Stimulated activated CD4-positive, alpha-beta T cell treated with anti-CD3 and anti-CD28 coated beads, Interleukin-2, amount 100 ng/mL, for 24 hours (primary cell): ENCODE measurements around the gene WDSUB1.

Experiments used
- DNase-seq, 2 donors: peaks; one replicate each; pipeline ENCODE4 v3.0.0-alpha.2; 2020

WDSUB1 gene, protein sequence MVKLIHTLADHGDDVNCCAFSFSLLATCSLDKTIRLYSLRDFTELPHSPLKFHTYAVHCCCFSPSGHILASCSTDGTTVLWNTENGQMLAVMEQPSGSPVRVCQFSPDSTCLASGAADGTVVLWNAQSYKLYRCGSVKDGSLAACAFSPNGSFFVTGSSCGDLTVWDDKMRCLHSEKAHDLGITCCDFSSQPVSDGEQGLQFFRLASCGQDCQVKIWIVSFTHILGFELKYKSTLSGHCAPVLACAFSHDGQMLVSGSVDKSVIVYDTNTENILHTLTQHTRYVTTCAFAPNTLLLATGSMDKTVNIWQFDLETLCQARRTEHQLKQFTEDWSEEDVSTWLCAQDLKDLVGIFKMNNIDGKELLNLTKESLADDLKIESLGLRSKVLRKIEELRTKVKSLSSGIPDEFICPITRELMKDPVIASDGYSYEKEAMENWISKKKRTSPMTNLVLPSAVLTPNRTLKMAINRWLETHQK

DNA sequence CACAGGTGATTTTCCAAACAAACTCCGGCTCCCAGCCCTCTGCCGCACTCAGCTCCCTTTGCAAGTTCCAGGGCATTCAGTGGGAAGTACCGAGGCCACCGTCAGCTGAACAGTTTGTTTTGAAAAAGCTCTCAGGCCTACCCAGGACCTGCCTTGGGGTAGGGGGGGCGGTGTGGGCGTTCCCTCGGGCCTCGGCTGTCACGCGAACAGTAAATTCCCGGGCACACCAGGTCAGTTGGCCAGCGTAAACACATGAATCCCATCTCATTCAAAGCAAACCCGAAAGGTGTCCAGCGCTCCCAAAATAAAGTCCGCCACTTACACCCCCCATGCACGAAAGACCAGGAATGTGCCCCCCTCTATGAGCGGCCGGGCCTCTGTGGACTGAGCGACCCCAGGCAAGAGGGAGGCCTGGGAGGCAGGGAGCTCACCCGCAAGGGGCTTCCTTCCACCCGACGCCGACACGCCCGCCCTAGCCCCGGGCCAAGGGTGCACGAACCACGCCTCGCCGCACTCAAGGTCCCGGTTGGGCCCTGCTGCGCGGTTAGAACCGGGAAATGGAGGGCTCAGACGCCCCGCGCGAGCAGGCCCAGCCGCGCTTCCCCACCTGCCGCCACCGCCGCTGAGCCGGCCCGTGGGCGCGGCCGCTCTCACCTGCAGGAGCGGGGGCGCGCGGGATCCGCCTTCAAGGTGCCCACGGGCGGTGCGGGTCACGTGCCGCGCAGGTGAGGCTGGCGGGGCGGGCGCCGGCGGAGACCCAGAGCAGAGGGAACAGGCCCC lies at the start of gene WDSUB1:
WDSUB1 (minus strand) TSS at position 775 of the 780 bp plus-strand sequence. CDS start 3,634 bp downstream, outside the sequence.
- DNase-seq, result peak; percentile 31 to 47

DNA sequence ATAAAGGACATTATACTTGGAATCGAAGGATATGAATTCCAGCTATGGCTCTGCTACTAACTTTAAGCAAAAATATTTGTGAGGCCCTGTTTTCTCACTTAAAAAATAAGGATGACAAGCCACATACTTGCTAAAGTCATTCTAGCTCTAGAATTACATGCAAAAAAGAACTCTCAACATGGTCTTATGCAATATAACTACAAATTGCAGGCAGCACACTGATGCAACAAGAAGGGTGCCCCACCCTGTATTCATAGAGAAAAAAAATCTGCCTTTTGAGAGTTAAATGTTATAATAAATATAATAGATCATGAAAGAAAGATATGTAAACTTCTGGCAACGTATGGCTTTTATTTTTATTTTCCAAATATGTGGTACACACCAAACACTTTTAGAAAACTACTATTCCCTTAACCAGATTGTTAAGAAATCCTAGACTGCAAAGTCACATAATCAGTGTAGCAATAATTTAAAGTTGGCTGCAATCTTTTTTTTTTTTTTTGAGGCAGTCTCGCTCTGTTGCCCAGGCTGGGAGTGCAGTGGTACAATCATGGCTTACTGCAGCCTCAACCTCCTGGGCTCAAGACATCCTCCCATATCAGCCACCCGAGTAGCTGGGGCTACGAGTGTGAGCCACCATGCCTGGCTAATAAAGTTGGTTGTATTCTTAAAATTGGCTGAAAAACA lies 40.2 kb upstream of the WDSUB1 start:
- no peak for DNase-seq

DNA sequence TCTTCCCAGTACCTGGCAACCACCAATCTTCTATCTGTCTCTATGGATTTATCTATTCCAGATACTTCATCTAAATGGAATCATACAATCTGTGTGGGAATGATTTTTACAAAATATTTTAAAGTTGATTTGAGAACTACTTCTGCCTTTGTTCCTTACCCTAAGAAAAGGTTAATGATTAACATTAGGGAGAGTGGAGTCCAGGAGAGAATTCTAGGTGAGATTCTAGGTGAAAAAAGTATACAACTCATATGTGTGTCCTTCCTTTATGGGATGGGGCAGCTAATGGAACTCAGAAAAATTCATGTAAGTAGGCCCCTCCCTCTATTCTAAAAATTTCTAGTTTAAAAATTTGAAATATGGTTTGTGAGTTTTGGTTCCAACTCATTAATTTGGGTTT lies 35.9 kb upstream of the WDSUB1 start:
- no peak for DNase-seq

DNA sequence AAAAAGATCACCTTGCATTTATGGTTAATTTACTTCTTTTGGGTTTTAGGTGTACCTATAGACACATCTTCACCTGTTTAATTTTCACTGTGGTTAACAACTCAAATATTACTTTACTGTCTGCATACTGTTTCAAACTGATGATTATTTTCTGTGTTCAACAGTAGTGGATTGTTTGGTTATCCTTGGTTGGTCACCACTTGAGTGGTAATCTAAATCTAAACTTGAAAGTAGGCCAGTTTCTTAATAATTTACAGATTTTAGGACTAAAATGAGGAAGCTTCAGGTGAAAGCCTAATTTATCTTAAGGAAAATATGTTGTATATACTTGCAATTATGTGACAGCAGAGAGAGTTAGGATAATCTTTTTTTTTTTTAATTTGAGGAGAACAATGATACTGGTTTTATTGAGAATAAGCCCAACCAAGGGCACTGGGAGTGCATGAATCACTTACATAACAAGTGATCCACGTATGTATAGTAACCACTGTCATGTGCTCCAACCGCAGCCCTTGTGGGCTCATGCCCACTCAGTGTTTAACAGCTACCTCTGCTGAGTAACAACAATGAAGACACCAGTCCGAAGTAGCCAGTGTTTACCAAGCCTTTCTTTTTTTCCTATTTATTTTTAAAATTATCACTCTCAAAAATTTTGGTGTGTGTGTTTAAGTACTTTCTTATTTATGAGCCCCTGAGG lies 31.0 kb upstream of the WDSUB1 start:
- DNase-seq, result no peak

DNA sequence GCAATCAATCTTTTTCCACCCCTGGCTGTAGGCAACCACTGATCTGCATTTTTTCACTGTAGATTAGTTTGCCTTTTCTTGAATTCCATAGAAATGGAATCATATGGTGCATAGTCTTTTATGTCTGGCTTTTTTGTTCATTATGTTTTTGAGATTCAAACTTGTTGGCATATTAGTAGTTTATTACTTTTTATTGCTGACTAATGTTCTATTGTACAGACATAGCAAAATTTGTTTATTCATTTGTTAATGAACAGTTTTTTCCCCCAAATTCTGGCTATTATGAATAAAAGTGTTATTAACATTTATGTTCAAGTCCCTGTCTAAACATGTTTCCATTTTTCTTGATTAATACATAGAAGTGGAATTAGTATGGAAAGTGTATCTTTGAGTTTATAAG lies 21.4 kb upstream of the WDSUB1 start:
- no peak for DNase-seq

DNA sequence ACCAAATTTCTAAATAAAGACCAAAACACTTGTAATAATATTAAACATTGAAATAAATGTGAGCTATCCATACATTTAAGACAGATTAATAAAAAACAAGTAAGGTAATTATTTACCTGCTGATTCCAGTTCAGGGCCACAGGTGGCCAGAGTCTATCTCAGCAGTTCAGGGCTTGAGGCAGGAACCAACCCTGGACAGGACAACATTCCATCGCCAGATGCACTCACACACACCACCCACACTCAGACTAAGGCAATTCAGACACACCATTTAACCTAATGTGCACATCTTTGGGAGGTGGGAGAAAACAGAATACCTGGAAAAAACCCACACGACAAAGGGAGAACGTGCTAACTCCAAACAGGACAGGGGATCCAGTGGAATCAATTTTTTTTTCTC lies 14.1 kb upstream of the WDSUB1 start:
- DNase-seq, result no peak

DNA sequence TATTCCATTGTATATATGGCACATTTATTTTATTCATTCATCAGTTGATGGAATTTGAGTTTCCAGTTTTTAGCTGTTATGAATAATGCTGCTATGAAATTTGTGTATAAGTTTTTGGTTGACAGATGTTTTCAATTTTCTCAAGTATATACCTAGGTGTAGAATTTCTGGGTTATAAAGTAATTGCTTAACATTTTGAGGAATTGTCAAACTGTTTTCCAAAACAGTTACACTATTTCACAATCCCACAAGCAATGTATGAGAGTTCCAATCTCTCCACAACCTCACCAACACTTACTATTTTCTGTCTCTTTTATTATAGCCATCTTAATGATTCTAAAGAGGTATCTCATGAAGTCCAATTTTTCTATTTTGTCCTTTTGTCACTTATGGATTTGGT lies 12.5 kb upstream of the WDSUB1 start:
- no peak for DNase-seq

DNA sequence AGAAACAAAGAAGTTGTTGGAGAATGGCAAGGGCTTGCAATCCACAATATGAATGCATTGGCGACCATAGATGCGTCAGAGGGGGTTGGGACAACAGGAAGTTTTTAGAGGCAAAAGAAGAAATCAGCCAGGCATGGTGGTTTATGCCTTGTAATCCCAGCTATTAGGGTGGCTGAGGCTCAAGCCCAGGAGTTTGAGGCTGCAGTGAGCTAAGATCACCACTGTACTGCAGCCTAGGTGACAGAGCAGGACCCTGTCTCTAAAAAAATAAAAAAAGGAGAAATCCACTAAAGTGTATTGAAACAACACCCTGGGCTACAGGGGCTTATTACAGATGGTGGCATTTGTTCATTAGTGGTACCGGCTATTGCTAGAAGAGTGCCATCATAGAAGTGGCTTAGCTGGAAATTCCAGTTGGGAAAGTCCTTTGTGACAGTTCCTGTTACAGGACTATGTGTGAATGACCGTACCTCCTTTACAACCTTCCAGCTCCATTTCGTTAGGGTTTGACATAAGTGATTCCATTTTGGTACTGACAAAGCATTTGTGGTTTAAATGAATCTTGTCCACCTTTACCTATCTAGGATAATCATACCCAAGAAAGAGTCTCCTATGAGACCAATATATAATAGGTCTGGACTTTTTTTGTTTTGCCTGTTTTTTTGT lies 10.7 kb upstream of the WDSUB1 start:
- DNase-seq, result no peak

DNA sequence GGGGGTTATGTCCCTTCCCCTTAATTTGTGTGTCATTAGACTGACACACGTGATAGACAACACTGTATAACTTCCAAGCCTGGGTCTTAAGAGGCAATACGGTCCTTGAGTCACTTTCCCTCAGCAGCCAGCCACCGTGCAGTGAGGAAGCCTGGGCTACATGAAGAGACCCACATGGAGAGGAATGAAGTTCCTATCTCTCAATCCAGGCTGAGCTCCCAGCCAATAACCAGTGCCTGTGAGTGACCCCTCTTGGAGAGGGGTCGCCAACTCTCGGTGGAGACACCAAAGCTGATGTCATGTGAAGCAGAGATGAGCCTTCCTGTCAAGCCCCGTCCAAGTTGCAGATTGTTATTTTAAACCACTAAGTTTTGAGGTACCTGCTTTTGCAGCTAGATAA lies 5.7 kb upstream of the WDSUB1 start:
- DNase-seq, result no peak

DNA sequence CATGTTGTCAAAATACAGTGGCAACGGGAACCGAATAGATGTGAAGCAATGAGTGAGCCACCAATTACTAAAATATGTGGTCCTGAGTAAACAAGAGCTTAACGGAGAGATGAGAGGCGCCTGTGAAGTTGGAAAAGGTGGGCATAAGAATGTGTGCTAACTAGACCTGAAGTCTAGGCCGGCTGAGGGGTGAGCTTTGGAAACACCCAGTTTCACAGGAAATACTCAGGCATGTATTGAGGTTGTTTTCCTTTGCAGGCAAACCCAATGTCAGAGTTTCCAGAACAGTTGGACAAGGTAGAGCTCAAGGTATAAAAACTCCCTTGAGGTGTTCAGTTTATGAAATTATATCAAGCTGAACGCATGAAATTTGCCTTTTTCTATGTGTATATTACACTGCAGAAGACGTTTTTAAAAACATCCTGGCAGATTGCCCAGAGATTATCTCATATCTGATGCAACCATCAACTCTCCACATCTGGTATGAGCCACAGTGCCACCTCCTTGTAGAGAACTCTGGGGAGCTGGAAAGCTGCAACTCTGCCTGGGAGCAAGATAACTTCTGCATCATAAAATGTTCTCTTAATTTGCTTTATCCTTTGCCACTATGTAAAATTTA lies 3.9 kb upstream of the WDSUB1 start:
- DNase-seq, result no peak

DNA sequence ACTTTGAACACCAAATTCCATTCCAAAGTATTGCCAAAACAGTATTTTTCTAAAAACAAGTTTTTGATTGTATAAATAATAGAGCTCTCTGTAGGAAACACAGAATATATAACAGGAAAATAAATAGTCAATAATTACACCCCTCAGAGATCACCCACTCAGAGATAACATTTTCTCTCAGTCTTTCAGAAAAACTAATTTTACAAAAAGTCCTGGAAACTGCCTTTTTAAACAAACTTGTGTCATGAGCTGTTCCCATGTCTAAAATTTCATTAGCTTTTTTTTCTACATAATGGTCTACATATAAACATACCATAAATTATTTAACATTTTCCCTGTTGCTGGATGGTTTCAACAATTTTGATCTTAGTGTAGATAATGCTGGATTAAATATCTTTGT lies 1.2 kb upstream of the WDSUB1 start:
- DNase-seq, result no peak

DNA sequence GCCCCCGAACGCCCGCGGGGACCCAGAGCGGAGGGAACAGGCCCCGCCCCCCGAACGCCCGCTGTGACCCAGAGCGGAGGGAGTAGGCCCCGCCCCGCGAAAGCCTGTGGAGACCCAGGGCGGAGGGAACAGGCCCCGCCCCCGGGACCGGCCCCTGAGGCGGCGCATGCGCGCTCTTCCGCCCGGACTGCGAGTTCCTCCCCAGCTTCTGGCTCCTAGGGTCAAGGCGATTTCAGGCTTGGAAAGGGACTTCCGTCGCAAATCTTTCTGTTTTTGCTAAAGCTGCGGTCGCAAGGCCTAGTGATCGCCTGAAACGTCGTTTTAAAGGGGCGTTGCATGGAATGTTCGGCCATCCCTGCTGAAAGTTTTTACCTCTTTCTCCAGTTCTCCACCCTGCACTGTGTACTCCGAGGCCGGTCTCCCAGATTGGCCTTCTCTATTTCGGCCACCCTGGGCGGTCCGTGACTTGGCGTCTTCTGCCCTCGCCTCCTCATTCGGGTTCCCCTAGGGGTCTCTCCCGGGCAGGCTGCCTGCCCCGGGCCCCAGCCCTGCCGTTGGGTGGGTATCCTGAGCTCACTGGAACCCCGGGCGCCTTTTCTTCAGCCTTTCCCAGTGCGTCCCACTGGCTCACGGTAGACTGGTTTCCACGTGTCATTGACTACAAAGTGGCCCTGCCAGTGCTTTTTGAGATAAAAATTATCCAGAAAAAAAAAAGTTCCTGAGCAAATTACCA lies 372 bp upstream of the WDSUB1 start:
- DNase-seq, result peak; percentile 97 to 98

DNA sequence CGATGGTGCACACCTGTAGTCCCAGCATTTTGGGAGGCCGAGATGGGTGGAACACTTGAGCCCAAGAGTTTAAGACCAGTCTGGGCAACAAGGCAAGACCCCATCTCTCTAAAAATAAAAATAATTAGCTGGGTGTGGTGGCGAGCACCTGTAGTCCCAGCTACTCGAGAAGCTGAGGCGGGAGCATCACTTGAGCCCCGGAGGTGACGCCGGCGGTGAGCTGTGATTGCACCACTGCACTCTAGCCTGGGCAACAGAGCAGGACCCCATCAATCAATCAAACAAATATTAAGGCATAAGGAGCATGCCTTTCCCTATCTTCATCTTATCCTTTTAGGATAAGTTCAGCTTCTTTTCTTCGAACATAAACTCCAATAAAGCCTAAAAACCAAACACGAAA lies 1.1 kb downstream of the WDSUB1 start:
- DNase-seq, result no peak

DNA sequence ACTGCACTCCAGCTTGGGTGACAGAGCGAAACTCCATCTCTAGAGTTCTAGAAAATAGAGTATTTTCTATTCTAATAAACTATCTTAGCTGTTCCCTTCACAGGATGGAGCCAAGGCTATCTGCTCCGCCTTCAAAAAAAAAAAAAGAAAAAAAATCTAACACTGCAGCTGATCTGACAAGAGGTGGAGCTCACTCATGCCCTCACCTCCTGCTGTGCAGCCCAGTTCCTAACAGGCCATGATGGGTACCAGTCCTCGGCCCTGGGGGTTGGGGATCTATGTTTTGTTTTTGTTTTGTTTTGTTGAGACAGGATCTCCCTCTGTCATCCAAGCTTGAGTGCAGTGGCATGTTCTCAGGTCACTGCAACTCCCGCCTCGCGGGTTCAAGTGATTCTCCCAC lies 3.0 kb downstream of the WDSUB1 start:
- no peak for DNase-seq

DNA sequence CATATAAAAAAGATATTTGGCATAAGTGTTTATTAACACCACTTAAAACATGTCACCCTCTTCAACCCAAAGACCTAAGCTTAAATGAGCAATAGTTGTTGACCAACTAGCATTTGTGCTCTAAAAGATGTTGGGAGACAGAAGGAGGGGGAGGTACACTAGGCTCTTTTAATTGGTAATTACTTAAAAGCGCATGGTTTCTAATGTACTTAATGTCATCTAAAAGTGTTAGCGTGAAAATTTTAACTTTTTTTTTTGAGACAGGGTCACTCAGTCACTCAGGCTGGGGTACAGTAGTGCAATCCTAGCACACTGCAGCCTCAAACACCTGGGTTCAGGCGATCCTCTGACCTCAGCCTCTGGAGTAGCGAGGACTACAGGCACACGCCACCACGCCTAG lies 5.5 kb downstream of the WDSUB1 start:
- DNase-seq, result no peak

DNA sequence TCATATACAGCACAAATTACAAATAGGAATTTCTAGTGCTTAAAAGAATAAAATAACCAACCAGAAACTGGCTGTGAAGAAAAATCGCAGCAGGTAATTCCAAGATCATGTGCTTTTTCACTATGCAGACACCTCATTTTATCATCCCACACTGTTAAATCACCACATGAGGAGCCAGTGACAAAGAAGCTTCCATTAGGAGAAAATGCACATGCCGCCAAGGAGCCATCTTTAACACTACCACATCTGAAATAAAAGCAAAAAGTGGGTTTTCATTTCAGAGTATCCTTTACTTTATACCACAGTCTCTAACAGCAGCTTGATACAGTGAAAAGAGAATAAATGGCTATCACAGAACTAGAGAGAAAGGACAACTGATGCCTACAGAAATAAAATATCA lies 6.8 kb downstream of the WDSUB1 start:
- DNase-seq, result no peak

DNA sequence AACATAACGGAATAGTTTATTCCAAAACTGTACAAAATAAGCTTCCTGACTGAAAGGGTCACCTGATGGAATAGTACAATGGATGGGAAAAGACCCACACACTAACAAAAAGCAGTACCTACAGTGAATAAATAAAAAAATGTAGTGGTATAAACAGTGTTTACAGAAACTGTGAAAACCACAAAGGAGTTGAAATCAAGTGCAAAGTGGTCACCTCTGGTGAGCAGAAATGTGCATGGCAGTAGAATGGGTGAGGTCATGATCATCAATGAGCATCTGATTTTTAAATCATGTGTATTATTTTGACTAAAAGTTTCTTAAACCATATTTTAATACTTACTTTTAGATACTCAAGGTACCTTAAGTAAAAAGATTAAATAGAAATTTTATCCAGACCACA lies 11.4 kb downstream of the WDSUB1 start:
- DNase-seq, result no peak

DNA sequence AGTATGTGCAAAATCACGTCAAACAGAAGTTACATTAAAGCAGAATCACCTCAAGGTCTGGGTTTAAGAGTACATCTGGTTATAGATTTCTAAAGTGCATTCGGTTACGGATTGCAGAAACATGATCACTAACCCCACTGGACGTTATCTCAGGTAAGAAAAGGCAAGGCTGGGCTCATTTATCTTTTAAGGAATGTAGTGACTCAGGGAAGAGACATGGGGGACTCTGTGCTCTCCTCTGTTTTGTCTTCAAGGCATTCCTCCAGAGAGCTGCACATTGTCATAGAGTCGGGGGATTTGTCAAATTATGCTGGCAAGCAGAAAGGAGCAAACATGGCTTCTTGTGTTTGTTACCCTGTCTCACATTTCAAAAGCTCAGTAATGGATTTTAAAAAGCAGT lies 14.3 kb downstream of the WDSUB1 start:
- no peak for DNase-seq

DNA sequence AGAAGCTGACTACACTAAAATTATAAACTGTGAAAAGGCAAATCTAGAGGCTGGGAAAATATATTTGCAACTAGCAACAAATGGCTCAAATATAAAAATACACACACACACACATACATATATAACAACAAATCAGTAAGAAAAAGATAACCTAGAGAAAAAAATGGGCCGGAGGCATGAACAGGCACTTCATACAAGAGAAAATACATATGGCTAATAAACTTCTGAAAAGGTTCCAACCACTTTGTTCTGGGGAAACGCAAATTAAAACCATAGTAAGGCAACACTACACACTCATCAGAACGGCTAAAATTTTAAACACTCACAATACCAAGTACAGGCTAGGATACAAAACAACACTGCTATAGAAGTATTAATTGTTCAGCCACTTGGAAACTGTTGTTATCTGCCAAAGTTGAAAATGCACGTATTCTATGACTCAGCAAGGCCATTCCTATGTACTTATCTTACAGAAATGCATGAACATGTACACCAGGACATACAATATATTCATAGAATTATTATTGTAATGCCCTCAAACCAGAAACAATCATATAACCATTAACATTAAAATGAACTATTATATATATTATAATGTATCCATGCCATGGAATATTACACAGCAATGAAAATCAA lies 15.6 kb downstream of the WDSUB1 start:
- DNase-seq, result no peak

DNA sequence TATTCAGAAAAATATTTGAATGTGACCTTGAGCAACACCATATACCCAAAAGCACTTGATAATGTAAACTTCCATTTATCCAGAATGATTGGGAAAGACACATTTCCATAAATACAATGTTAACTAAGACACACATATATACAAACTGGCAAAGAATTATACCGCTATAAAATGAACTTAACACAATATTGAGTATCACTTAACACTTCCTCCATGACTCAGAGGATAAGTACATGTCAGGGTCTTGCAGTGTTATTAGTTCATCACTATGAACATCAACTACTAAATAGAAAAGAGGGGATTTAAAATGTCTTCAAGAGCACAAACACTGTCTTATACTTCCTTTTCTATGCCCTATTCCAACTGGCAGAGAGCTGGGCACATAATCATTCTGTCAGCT lies 18.6 kb downstream of the WDSUB1 start:
- no peak for DNase-seq

DNA sequence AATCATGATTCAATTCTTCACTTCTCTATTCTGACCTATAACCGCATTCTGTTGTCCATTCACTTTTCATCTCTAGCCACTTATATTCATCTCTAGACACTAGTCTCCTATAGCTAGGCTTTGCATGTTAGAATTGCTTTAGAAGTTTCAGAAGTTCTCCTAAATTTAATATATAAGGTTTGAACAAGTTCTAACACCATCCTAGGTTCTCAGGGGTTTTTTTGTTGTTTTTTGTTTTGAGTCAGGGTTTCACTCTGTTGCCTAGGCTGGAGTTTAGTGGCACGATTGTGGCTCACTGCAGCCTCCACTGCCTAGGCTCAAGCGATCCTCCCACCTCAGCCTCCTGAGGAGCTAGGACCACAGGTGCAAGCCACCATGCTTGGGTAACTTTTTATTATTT lies 19.9 kb downstream of the WDSUB1 start:
- DNase-seq, result no peak
